BE2C (cell line): ENCODE measurements around the gene TNN.

Experiments
- DNase-seq: peaks from one replicate; pipeline ENCODE4 v3.0.0-alpha.2; 2020
- H3K27me3 ChIP-seq: fragments of 250-450 bp; sonication (Bioruptor Pico); 2 replicates; pipeline ENCODE4 v1.5.1; 2020; ENCODE audit warnings: mild to moderate bottlenecking
- H3K36me3 ChIP-seq: fragments of 250-450 bp; sonication (Bioruptor Pico); 2 replicates; pipeline ENCODE4 v1.5.1; 2020; ENCODE audit warnings: mild to moderate bottlenecking
- H3K4me1 ChIP-seq: fragments of 250-450 bp; sonication (Bioruptor Pico); 2 replicates; pipeline ENCODE4 v1.5.1; 2020
- H3K4me3 ChIP-seq: 2 replicates; pipeline ENCODE4 v1.5.1; 2011; ENCODE audit warnings: low read depth, low read length
- H3K9me3 ChIP-seq: fragments of 250-450 bp; sonication (Bioruptor Pico); 2 replicates; pipeline ENCODE4 v1.5.1; 2020
- TF ChIP-seq, protein P1 (sequence below): IDR thresholded peaks from 2 replicates; pipeline ENCODE4 v1.5.1; 2012; ENCODE audit warnings: mild to moderate bottlenecking, low read depth, low read length

The TNN gene

DNA sequence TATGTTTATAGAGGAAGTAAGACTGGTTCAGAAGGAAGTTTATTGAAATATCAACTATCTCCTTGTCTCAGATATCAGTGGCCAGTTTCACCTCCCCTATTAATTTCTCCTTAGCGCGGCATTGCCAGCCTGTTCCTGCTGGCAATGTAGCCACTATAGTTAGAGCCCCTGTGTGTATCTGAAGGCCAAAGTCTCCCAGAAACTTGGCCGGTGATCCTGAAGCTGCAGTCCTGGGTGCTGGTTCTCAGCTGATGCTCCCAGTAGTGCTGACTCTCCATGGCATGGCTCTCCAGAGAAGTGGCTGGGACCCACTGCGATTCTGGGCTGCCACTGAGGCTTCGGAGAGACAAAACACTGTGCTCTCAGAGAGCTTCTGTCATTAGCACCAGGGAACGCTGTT is 59.9 kb downstream of the TNN start:
- H3K4me3 ChIP-seq, result no peak overlapping the region
- H3K36me3 ChIP-seq, result no peaks in the 10 kb centered on the region
- peaks cover 10% of the 10 kb centered on the region for H3K4me1 ChIP-seq
- TF ChIP-seq, protein P1, sequence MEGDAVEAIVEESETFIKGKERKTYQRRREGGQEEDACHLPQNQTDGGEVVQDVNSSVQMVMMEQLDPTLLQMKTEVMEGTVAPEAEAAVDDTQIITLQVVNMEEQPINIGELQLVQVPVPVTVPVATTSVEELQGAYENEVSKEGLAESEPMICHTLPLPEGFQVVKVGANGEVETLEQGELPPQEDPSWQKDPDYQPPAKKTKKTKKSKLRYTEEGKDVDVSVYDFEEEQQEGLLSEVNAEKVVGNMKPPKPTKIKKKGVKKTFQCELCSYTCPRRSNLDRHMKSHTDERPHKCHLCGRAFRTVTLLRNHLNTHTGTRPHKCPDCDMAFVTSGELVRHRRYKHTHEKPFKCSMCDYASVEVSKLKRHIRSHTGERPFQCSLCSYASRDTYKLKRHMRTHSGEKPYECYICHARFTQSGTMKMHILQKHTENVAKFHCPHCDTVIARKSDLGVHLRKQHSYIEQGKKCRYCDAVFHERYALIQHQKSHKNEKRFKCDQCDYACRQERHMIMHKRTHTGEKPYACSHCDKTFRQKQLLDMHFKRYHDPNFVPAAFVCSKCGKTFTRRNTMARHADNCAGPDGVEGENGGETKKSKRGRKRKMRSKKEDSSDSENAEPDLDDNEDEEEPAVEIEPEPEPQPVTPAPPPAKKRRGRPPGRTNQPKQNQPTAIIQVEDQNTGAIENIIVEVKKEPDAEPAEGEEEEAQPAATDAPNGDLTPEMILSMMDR, result no peak
- no peak for DNase-seq
- no peaks in the 10 kb centered on the region for H3K27me3 ChIP-seq
- H3K9me3 ChIP-seq, result no peaks in the 10 kb centered on the region

DNA sequence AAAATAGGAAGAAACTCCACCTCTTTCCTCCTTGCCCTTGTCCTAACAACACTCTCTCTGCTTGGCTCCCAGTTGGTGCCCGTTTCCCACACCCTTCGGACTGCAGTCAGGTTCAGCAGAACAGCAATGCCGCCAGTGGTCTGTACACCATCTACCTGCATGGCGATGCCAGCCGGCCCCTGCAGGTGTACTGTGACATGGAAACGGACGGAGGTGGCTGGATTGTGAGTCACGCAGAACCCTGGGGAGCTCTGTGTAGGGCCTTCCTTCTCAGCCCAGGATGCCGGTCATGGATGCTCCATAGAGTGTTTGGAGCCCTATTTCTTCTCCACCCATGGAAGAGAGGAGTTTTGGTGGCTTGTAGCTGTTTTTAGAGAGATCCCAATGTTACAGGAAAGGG is 60.9 kb downstream of the TNN start:
- Histone ChIP-seq H3K9me3 (no peaks in the 10 kb centered on the region), H3K27me3 (no peaks in the 10 kb centered on the region), H3K4me3 (no peak overlapping the region), H3K4me1 (peaks cover 10% of the 10 kb centered on the region), H3K36me3 (no peaks in the 10 kb centered on the region)
- TF ChIP-seq, protein P1, result no peak
- no peak for DNase-seq

GRCh38 chr1:175129182-175129581 is 61.5 kb downstream of the TNN start:
- TF ChIP-seq, protein P1, result no peak

GRCh38 chr1:175129644-175129996 is 62.0 kb downstream of the TNN start:
- Histone ChIP-seq H3K9me3 (no peaks in the 10 kb centered on the region), H3K36me3 (no peaks in the 10 kb centered on the region), H3K27me3 (no peaks in the 10 kb centered on the region), H3K4me3 (no peak overlapping the region), H3K4me1 (peaks cover 10% of the 10 kb centered on the region)
- TF ChIP-seq, protein P1, result no peak
- no peak for DNase-seq

More at GRCh38 chr1:175129182-175129581, 61.5 kb downstream of the TNN start:
- peaks cover 10% of the 10 kb centered on the region for H3K4me1 ChIP-seq
- no peak for DNase-seq
- no peaks in the 10 kb centered on the region for H3K9me3 ChIP-seq
- H3K27me3 ChIP-seq, result no peaks in the 10 kb centered on the region
- H3K4me3 ChIP-seq, result no peak overlapping the region
- H3K36me3 ChIP-seq, result no peaks in the 10 kb centered on the region

DNA sequence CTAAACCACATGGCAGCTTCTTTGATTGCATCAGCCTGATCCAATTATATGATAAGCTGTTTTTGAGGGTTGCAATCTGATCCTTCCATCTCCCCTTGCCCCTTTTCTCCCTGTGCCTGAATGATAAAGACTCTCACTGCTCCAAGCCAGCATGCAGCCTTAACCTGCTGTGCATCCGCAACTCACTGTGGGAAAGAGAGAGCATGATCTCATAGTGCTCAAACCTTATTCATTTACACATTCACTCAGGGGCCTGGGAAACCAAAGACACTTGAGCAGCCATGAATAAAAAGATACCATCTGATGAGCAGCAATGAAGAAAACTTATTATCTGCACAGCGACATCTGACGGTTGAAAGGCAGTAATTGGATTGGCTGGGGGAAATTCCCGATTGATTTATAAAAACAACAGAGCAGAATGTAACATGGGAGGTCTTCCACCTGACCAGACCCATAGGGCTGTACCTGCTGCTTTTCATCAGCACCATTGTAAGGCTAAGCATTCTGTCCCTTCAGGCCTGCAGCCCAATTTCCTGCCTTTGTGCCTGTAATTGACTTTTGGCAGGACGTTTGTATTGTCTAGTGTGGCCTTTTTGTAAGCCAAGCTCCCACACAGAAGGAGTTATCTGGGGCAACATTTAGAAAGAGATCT is 62.5 kb downstream of the TNN start:
- TF ChIP-seq, protein P1, result no peak
- Histone ChIP-seq H3K36me3 (no peaks in the 10 kb centered on the region), H3K9me3 (no peaks in the 10 kb centered on the region), H3K4me3 (no peak overlapping the region), H3K4me1 (peaks cover 10% of the 10 kb centered on the region), H3K27me3 (no peaks in the 10 kb centered on the region)
- no peak for DNase-seq

- DNase-seq, result no peak
- Histone ChIP-seq H3K4me3 (no peak overlapping the region), H3K36me3 (no peaks in the 10 kb centered on the region), H3K4me1 (peaks cover 10% of the 10 kb centered on the region), H3K9me3 (no peaks in the 10 kb centered on the region), H3K27me3 (no peaks in the 10 kb centered on the region; the same call in 1 of the 2 replicates)
- TF ChIP-seq, protein P1, result no peak
Observed at GRCh38 chr1:175130649-175131045, 63.0 kb downstream of the TNN start.
